Activated CD4-positive, CD25-positive, alpha-beta regulatory T cell treated with anti-CD3 and anti-CD28 coated beads, Interleukin-2, amount 50 U/mL, for 72 hours (primary cell): Measurements from ENCODE around the gene PIGQ.

Experiments
- DNase-seq: peaks from one replicate; pipeline ENCODE4 v3.0.0; 2021

PIGQ gene

DNA sequence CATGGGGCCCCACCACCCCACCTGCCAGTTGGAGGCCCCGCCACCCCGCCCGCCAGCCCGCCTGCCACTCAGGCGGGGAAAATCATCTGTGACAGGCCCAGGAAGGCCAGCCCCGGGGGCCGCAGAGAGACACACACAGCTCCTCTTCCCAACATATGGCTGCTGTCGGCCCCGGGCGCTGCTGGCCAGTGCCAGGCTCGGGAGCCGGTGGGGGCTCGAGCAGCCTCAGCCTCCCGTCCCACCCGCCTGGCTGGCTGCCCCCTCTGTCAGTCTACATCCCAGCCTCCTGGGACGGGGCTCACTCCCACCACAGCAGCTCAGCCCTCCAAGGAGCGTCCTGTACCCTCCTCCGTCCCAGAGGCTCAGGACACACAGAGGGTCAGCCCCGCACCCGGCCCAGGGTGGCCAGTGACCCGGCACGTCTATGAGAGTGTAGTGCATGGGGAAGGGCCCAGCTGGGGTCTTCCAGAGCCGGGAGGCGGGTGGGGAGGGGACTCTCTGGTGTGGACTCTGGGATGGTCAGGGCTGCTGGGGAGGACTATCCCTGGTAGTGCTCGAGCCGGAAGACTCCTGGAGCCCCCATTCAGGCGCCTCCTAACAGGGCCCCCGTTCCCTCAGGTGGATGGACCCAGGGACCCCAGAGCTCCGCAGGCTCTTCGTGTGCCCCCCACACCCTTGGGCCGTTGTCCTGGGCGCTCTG is 13.1 kb upstream of the PIGQ start:
- DNase-seq = no peak

DNA sequence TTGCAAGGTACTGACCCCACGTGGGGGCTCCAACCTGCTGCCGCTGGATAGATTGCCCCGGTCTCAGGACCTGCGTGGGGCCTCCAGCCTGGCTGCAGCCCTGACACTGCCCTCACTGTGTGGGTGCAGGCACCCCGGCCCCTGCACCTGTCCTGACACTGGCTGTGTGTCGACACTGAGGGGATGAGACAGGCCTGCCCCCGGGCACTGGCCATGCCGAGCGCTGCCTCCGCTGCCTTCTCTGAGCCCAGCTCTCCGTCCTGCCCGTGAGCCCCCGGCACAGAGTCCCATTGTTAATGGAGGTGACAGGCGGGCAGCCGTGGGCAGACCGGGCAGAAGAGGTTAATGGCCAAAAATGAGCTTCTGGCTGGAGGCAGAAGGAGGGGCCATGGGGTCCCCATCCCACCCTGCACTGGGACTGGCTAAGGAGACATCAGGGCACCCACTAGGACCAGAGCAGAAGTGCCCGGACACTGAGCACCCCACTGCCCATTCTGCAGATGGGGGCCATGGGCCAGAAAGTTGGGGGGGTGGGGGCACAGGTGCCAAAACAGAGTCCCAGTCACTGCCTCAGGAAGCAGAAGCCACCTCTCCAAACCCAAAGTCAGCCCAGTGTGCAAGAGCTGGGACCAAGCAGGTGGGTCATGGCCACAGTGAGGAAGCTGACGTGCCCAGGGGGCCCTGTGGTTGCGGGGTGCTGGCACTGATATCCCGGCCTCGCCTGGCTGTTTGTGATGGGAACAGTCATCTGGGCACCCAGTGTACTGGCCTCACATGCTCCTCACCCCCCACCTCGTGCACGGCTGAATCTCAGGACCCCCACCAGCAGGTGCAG is 12.1 kb upstream of the PIGQ start:
- DNase-seq = no peak

DNA sequence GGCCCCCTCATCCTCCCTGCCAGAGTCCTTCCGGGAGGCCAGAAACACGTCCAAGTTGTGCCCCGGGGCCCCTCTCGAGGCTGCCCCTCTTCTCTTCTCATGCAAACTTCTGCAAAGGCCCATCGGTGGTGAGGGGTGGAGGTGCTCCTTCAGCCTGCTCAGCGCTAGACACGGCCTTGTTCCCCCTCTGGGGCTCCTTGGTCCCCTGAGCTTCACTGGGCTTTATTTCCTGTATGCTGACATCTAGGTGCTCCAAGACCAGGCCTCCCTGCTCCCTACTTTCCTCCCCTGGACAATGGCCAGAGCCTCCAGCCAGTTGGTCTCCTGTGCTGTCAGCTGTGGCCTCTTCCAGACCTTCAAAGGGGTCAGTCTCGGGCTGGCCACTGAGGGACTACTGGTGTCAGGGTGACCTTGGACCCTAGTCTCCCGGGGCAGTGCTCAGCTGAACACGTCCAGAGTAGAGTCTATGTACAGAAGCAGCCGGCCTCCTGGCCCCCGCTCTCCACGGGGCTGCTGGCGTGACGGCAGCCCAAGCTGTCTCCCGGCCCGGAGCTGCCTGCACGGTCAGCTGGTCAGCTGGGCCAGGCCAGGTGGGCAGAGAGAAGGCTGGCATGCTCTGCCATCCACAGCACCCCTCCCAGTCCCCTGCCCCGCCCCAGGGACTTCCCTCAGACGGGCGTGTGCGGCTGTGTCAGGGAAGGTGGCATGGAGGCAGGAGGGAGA is 11.3 kb upstream of the PIGQ start:
- DNase-seq = no peak

DNA sequence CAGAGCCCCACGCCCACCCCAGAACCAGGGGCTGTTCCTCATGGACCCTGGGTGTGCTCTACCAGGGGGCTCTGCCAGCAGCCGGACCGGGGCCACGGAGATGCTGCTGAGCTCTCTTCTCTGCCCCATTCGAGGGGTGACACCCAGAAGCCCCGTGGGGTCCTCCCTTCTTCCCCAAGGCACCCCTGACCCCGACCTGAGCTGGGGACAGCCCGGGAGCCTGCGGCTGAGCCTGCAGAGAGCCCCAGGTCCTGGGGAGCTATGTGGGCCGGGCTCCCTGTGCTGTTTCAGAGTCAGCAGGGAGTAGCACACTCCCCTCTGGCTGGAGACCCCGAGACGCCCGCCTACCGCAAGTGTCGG is 10.8 kb upstream of the PIGQ start:
- DNase-seq = no peak

DNA sequence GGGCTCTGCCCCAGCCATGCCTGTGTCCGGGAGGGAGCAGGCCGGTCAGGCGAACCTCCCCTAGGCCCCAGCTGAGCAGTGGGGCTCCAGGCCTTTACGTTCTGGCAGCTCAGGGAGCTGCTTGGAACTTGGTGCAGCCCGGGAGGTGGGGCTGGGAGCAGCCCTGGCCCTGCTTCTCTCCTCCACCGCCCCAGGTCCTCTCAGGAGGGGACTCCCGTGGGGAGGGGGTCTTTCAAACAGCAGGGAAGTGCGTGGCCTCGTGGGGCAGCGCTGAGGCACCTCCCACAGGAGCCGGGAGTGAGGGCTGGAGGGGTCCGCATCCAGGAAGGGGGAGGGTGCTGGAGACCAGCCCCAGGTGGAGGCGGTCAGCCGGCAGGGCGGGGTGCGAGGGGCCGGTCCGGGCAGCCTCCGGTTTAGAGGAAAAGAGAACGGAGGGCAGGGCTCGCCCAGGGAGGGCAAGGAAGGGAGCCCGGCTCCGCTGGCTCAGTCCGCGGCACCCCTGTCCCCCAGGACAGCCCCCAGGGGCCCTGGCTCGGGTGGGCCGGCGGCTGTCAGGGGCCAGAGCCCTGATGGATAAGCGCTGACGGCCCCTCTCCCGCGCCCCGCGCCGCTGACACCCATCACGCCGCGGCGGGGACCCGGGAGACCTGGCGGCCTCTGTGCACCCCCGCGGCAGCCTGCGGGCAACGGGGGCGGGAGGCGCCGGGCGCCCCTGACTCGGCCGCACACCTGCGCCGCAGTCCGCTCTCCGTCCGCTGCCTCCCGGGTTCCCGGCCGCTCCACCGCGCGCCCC is 10.2 kb upstream of the PIGQ start:
- no peak for DNase-seq

DNA sequence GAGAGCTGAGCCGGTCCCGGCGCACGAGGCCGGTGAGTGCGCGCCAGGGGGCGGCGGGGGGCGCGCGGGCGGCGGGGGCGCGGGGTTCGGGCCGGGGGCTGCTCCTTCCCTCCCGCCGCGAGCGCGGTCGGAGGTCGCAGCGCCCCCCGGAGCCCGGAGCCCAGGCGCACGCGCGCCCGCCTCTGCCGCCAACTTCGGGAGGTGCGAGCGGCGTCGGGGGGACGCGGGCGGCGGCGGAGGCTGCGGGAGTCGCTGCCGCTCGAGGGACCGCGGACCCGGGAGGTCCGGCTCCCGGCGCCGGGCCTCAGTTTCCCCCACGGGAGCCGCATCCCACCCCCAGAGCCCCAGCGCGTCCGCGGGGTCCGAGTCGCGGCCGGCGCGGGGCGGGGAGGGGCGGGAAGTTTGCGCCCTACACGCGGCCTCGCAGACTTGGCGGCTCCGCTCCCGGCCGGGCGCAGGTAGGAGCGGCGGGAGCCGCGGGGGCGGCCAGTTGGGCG is 9.5 kb upstream of the PIGQ start, which contains the start of gene PRR35:
PRR35 (plus strand) TSS at position 191 of the 497 bp plus-strand sequence. CDS start 2,901 bp downstream, outside the sequence.
- DNase-seq = no peak

DNA sequence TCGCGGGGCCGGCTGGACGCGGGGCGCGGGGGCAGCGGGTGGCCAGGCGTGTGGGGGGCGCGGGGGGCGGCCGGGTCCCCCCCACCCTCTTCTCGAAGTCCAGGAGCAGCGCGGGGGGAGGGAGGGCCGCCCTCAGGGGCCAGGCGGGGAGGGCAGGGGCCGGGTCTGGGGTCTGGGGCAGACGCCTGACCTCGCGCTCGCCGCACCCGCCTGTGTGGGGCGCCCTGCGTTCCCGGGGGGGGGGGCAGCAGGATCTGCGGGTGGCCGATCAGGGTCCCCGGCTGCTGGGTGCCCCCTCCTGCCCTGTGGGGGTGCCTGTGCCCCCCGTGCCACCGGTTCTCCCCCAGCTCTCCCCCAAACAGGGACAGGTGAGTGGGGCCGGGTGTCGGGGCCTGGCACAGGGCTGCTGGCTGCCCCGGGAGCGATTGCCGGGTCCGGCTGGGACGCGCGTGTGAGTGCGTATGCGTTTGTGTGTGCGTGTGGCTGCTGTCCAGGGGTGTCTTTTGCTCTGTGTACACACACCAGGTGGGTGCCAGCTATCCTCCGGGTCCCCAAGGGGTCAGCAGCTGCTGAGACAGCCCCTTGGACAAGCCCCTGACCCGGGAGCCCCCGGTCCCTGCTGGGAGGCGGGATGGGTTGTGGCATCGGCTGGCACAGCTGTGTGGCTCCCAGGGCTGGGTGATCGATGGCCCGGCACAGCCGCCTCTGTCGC is 8.9 kb upstream of the PIGQ start:
- no peak for DNase-seq

DNA sequence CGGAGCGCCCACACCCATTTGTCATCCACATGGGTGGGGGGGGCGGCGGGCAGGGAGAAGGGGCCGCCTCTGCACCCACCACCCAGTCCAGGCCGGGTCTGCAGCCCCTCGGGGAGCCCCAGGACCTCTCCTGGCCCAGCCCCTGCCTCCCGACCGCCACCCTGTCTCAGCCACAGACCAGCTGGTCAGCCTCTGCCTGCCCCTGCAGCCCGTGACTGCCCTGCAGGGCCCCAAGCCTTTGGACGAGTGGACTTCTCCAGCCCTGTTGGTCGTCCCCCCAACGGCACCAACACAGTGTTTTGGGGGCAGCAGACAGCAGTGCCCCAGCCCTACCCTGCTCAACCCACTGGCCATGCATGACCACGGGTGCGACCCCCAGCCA is 8.4 kb upstream of the PIGQ start:
- no peak for DNase-seq

DNA sequence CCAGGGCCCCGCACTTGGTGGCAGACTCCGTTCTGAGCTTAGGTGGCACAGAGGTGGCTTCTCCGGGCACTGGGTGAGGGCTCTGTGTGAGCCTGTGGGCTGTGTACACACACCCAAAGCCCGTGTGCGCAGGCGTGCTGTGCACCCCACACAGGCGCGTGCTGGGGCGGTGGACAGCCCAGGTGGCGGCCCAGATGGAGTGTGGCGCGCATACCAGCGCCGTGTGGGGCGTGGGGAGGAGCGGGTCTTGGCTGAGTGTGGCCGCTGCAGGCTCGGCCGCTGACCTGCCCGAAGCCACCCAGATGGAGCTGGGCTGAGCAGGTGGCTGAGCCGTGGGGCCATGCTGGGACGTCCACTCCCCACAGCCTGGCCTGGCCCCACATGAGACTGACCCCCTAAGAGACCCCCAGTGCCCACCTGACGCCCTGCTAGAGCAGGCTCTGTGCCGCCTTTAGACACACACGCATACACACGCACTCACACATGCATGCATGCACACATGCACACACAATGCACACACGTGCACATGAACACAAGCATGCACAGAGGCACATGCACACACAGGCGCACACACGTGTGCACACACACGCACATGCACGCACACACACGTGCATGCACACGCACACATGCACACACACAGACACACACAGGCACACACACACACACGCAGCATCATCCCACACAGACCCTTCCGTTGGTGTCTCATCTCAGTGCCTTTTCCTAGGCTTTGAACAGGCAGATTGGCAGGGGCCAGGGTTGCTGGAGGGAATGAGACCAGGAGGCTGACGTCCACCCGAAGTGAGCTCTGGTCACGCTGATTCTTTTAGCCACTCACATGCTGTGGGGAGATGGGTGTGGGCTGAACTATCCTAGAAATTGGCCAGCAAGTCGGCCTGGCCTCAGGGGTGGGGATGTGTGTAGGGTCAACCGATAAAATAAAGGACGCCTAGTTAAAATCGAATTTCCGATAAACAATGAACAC is 7.5 kb upstream of the PIGQ start:
- DNase-seq = no peak

DNA sequence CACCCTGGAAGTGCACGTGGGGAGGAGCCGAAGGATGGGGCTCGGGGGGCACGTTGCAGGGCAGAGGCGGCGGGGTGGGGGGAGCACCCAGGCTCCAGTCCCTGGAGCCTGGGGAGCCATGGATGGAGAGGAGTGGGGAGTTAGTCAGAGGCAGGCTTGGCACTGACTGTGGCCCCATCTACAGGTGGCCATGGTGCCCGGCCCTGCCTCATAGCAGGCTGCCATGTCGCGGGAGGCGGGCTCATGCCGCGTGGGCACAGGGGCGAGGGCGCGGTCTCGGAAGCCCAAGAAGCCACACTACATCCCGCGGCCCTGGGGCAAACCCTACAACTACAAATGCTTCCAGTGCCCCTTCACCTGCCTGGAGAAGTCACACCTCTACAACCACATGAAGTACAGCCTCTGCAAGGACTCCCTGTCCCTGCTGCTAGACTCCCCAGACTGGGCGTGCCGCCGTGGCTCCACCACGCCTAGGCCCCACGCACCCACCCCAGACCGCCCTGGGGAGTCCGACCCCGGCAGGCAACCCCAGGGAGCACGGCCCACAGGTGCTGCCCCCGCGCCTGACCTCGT is 6.6 kb upstream of the PIGQ start:
- no peak for DNase-seq

DNA sequence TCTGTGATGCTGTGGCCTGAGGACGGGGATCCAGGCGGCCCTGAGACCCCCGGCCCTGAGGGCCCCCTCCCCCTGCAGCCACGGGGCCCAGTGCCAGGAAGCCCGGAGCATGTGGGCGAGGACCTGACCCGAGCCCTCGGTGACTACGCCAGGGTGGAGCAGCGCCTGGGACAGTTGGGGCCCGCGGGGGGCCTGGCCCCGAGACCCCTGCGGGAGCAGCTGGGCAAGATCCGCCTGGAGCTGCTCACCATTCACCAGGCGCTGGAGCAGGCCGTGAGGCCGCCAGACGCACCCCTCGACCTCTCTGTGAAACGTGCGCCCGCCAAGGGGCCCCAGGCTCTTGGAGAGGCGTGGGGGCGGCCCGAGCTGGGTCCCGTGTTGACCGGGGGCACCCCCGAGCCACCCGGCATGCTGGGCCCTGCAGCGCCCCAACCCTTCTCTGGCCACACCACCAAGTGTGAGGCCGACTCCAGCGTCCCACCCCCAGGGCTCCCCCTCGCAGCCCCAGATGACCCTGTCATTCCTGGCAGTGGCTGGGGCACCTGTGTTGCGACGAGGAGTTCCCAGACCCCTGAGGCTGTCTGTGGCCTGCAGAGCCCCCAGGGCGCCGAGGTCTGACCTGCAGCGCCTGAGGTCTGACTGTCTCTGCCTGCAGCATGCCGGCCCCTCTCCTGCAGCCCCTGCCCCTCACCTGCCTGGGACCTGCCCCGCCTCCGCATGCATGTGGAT is 4.9 kb upstream of the PIGQ start:
- DNase-seq = no peak

DNA sequence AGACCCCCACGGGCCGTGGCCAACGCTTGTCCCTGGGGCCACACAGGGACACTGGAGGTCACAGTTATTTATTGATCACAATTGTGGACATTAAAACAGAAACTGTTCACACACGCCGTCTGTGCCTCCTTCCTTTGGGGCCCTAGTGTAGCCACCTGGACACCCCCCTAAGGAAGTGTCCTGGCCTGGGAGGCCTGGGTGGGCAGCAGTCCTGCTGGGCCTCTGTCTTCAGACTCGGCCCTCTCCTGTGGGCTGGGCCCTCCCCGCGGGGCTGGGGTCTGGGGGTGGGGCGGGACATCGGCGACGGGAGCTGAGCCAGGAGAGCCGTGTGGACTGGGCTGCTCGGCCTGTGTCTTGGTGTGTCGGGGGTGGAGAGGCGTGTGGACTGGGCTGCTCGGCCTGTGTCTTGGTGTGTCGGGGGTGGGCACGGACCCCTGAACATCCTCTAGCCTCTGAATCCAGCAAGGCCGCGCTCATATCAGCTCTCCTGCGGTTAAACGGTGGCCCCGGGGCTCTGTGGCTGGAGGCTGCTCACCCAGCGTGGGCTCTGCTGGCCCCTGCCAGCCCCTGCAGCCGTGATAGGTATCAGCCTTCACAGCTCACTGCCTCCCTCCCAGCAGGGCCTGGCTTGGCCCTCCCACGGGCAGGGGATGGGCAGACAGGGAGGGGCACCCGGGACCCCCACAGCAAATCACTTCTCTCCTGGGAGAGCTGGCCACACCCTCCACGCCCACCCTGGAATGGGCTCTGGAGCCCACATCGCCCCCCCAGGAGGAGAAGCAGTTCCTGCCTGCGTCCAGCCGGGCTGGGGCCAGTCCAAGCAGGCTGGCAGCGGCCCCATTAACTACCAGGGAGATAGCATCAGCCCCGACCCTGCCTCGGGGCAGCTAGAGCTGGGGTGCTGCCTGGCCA is 4.1 kb upstream of the PIGQ start:
- DNase-seq = no peak

DNA sequence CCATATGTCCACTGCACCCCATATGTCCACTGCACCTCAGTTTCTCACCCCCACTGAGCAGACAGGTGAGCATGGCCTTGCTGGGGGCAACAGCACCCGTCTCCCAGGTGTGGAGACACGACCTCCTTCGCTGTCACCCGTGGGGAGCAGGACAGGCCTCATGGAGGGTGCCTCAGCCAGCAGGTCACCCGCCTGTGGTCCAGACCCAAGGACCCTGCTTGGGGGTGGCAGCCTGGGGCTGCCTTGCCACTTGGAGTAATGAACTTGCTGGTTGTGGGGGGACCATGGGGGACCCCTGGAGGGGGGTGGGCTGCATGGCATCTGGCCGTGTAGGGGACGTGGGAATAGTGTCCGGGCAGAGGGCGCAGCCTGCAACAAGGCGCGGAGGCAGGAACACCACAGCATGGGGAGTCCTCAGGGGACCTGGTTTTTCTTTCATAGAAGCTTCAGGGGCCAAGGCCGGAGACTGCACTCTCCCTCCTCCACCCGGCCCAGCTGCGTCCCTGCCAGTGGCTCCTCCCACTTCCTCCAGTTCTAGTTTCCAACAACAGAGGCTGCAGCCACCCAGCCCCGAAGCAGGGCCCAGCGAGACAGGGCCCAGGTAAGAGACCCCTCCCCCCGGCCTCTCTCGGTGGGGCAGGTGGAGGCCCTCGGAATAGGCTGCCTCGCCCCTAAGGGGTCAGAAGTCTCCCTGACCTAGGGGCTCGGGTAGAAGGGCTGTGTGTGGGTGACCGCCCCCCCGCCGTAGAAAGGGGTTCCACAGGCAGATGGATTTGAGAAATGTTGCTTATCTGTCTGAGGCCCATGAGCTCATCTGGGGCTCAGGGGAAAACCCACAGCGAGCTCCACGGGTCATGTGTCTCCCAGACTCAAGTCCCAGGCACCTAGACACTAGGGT is 3.0 kb upstream of the PIGQ start, which contains the start of gene NHLRC4:
NHLRC4 (plus strand) TSS at position 531 of the 898 bp plus-strand sequence. CDS start 1,043 bp downstream, outside the sequence.
- peak; percentile 67 for DNase-seq

DNA sequence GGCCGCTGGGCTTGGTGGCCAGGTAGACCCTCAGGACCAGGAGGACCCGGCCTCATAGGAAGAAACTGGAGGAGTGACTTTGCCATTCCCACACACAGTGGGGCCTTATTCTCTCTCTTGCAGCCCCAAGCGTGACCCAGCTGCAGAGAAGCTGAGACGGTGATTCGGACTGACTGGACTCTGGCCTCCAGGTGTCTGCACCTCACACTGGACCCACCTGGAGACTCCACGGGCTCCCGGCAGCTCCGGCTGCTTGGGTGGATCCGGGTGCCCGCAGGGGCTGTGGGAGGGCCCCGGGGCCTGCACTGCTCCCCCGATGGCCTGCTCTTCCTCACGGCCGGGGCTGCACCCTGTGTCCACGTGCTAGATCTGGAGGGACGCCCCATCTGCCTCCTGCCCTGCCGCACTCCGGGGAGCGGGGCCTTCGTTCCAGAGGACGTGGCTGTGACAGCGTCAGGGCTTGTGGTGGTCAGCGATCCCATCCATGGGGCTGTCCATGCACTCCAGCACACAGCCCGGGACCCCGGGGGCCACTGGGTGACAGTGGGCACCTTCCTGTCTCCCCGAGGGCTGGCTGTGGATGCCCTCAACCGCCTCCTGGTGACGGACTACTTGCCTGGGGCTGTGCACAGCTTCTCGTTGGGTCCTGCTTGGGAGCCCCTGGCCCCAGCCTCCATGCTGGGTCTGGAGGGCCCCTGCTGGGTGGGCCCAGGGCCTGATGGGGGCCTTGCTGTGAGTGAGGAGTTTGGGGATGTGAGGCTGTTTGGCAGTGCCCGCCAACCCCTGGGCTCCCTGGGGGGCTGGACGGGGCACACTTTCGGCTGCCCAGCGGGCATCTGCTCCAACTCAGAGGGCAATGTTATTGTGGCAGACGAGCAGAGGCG is 2.2 kb upstream of the PIGQ start:
- no peak for DNase-seq

DNA sequence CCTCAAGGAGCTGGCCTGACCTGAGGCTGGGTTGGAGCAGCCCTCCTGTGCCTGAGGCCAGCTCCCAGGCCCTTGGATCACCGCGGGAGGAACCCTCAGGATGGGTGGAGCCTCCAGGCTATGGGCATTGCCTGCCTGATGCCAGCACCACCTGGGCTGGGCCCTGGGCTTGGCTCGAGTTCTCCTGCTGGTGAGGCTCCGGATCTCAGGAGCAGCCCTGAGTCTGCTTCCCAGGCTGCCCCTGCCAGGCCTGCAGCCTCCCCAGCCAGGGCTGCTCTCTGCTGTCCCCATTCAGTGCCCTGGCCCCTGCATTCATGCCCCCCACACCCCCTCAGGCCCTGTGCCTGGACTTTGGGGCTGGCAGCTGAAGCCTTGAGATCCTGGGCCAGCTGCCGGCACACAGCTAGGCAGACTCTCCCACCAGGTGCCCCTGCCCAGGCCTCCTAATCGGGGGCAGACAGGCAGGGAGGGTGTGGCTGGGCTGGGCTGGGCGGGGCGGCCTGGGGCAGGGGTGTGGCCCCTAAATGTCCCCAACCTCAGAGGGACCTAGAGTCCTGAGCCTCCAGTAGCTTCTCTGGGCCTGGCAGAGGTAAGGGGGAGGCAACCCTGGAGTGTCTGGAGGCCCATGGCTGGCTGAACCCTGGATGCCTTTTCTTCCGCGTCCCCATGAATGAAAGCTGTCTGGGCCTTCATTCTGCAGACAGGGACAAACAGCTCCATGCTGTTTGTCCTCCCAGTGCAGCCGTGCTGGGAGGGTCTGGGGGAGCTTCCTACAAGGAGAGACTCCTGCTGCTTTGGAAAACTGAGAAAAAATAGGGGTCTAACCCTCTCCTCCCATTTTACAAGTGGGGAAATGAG is 1.1 kb upstream of the PIGQ start:
- no peak for DNase-seq
